ENCODE measurements around the gene NPTXR.

Gene NPTXR

GRCh38 chr22:38839686-38840085 lies 4.1 kb downstream of the NPTXR start:
- no peak overlapping the region for H3K4me3 ChIP-seq (ENCODE audit: low read depth, low read length)
- in situ Hi-C loops (cut with HindIII; ENCODE audit: low sequenced_read_pairs): no loop called here
- DNase-seq (ENCODE audit: low read depth, low spot score): no peak
- no peak for TF ChIP-seq CTCF (IDR thresholded peaks at IDR 0.05; ENCODE audit: low read depth, low read length)

- in situ Hi-C loops (cut with HindIII; ENCODE audit: low sequenced_read_pairs): no loop called here
- H3K4me3 ChIP-seq (ENCODE audit: low read depth, low read length): no peak overlapping the region
- DNase-seq (ENCODE audit: low read depth, low spot score): no peak
- TF ChIP-seq CTCF (IDR thresholded peaks at IDR 0.05; ENCODE audit: low read depth, low read length): no peak
Measured at GRCh38 chr22:38837414-38837928, 6.4 kb downstream of the NPTXR start.

- H3K4me3 ChIP-seq (ENCODE audit: low read depth, low read length): no peak overlapping the region
- TF ChIP-seq CTCF (IDR thresholded peaks at IDR 0.05; ENCODE audit: low read depth, low read length): no peak
- DNase-seq (ENCODE audit: low read depth, low spot score): peak; percentile 59
- in situ Hi-C loops (cut with HindIII; ENCODE audit: low sequenced_read_pairs): no loop called here
Measured at GRCh38 chr22:38835888-38836301, 7.9 kb downstream of the NPTXR start.

GRCh38 chr22:38834991-38835390 lies 8.8 kb downstream of the NPTXR start:
- no peak for DNase-seq (ENCODE audit: low read depth, low spot score)
- in situ Hi-C loops (cut with HindIII; ENCODE audit: low sequenced_read_pairs): no loop called here
- no peak overlapping the region for H3K4me3 ChIP-seq (ENCODE audit: low read depth, low read length)
- TF ChIP-seq CTCF (IDR thresholded peaks at IDR 0.05; ENCODE audit: low read depth, low read length): no peak

GRCh38 chr22:38834215-38834953 lies 9.4 kb downstream of the NPTXR start:
- H3K4me3 ChIP-seq (ENCODE audit: low read depth, low read length): no peak overlapping the region
- DNase-seq (ENCODE audit: low read depth, low spot score): no peak
- in situ Hi-C loops (cut with HindIII; ENCODE audit: low sequenced_read_pairs): no loop called here
- no peak for TF ChIP-seq CTCF (IDR thresholded peaks at IDR 0.05; ENCODE audit: low read depth, low read length)

GRCh38 chr22:38833061-38833460 lies 10.8 kb downstream of the NPTXR start:
- TF ChIP-seq CTCF (IDR thresholded peaks at IDR 0.05; ENCODE audit: low read depth, low read length): no peak
- DNase-seq (ENCODE audit: low read depth, low spot score): no peak
- H3K4me3 ChIP-seq (ENCODE audit: low read depth, low read length): no peak overlapping the region
- in situ Hi-C loops (cut with HindIII; ENCODE audit: low sequenced_read_pairs): no loop called here

All from astrocyte of the spinal cord (primary cell).